HFF-Myc (cell line): ENCODE results near the gene ST6GALNAC3.

Experiments
- DNase-seq: peaks from one replicate; pipeline ENCODE4 v3.0.0-alpha.2; 2011; ENCODE audit warnings: low read depth; ENCODE audit errors: extremely low read depth
- H3K4me3 ChIP-seq: replicated peaks from 2 replicates; pipeline ENCODE4 v1.5.1; 2011; ENCODE audit warnings: low read depth, mild to moderate bottlenecking, control low read depth, low read length
- TF ChIP-seq, protein P1 (sequence below): IDR thresholded peaks from 2 replicates; pipeline ENCODE4 v1.5.1; 2012; ENCODE audit warnings: mild to moderate bottlenecking, low read depth, low read length, control low read depth; ENCODE audit errors: missing control alignments

ST6GALNAC3 gene

DNA sequence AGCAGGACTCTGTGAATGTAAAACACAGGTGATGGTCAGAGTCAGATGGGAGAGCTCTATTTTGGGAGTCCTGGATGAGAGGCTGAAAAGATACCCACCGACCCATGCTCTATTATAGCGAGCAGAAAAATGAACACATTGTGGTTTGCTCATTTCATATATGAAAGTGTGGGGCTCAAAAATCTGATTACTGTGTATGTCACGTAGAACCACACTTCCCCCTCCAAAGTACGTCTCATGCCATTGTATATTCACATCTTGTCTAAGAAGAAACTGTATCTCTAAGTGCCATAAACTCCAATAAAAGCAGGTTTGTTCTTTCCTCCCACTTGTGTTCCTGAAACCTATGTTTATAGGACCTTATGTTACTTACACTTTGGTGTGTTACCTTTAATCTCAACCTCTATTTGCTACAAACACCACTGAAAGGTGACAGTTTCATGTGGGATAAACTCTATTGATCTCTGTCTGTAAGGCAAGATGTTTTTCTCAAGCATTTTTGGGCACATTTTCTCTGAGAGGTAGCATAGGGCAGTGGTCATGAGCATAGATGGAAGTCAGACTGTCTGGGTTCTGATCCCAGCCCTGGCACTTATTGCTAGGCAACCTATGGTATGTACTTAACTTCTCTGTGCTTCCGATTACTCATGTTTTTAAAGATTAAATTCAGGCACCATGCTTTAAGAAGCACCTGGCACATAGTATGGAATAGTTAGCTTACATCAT is 214.4 kb downstream of the ST6GALNAC3 start:
- no peak for DNase-seq
- H3K4me3 ChIP-seq: no peak overlapping the region
- TF ChIP-seq, protein P1, sequence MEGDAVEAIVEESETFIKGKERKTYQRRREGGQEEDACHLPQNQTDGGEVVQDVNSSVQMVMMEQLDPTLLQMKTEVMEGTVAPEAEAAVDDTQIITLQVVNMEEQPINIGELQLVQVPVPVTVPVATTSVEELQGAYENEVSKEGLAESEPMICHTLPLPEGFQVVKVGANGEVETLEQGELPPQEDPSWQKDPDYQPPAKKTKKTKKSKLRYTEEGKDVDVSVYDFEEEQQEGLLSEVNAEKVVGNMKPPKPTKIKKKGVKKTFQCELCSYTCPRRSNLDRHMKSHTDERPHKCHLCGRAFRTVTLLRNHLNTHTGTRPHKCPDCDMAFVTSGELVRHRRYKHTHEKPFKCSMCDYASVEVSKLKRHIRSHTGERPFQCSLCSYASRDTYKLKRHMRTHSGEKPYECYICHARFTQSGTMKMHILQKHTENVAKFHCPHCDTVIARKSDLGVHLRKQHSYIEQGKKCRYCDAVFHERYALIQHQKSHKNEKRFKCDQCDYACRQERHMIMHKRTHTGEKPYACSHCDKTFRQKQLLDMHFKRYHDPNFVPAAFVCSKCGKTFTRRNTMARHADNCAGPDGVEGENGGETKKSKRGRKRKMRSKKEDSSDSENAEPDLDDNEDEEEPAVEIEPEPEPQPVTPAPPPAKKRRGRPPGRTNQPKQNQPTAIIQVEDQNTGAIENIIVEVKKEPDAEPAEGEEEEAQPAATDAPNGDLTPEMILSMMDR: no peak

DNA sequence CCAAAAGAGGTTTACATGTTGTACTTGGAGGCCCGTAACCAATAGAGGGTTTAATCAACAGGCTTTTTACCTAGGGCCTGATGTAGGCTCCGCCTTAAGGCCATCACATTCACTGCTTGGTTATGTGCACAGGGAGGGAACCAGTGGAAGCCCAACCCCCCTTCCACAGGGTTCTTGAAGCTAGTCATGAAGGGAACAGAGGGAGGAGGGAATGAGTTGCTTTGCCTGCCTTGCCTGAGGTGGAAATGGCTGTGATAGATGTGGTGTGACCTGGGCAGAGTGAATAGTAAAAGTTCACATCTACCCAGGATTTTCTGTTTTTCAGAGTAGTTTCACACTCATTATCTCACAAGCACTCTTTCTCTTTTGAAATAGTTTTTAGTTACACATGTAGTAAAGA is 215.1 kb downstream of the ST6GALNAC3 start:
- TF ChIP-seq, protein P1: no peak
- H3K4me3 ChIP-seq: no peak overlapping the region
- DNase-seq: no peak

DNA sequence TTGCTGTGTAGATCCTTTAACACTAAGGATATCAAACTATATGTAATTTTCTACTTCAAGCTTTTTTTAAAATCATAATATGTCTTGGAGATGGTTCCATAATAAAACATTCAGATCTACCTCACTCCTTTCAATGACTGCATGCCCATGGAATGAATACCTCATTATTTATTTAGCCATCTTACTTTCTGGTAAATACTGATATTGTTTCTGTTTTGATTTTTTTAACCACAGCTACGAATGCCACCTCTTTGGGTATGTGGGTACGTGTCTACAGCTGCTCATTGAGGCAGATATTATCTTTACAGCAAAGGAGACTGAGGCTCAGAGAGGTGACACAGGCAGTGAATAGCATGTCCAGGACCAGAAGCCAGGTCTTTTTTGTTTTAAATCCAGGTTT is 215.7 kb downstream of the ST6GALNAC3 start:
- TF ChIP-seq, protein P1: no peak
- DNase-seq: no peak
- no peak overlapping the region for H3K4me3 ChIP-seq

DNA sequence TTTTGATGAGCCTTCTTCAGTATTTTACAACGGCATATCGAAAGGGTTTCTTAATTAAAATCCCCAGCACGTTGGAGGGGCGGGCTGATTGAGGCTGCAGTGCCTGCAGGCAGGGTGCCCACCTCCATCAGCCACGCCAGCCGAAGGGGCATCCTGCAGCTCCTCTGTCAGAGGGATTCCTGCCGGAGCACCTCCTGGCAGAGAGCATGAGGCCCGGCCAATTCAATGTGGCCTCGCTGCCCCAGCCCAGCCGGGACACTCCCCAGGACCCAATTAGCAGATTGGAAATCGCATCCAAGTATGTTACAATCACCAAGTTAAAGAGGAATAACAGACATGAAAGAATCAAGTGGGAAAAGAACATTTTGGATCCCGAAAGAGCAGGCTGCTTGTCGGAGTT is 216.6 kb downstream of the ST6GALNAC3 start:
- no peak for DNase-seq
- H3K4me3 ChIP-seq: no peak overlapping the region
- TF ChIP-seq, protein P1: no peak

DNA sequence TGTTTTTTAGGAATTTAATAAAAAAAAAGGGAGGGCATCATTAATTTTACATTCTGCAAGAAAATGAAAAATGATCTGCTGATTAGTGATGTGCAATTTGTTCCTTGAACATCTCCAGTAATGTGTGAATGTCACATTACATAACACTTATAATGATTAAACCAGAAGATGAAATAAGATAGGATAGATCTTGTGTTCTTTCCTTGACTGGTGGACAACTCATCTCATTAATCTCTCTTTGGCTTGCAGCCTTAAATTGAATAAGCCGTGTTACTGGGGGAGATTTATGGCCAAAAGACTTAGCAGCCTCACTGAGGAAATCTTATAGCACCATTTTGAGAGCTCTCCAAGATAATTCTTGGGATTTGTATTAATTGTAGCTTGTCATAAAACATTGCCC is 217.2 kb downstream of the ST6GALNAC3 start:
- TF ChIP-seq, protein P1: no peak
- no peak for DNase-seq
- H3K4me3 ChIP-seq: no peak overlapping the region

DNA sequence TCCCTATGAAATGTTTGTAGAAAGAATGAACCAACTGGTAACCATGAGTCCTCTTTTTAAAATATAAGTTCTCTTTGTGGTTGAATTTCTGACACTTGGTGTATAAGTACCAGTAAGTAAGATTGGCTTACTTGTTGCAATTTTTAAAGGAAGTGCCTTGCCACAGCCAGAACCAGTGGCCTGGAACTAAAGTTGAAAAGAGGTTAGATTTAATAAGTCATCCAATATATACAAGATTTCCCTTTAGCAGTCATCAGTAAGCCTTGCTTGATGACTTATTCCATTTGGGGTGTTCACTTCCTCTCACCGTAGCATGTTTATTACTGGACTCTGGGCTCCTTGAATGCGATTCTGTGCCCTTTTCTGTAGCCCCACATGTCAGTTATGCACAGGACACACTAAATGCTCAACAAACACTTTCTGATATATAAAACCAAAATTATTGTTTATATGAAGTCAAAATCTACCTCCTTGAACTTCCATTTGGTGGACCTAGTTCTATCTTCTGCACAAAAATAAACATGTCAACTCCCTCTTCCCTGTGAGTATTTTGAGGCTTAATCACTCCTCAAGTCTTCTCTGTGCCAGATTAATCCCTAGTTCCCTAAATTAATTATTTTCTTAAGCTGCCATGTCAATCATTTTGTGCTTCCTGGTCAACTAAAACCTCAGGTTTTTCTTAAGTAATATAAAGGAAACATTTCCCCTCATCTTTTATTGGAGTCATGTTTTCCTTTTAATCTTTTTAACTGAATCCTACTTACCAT is 218.1 kb downstream of the ST6GALNAC3 start:
- no peak for DNase-seq
- TF ChIP-seq, protein P1: no peak
- no peak overlapping the region for H3K4me3 ChIP-seq
